ENCODE results near the gene ANKFN1. TPM values are rescaled to one million over a fixed set of nuclear protein-coding genes. Genes with fewer than 3 reads are reported as not detected.

The ANKFN1 gene
- total and polyA plus RNA-seq, 11 donors: not detected

GRCh38 chr17:56347639-56348038 lies 194.4 kb downstream of the ANKFN1 start:
- intact Hi-C loops (cut with DNase I): no loop called here
- no peak for TF ChIP-seq POLR2A (IDR thresholded peaks at IDR 0.05)
- no peak for TF ChIP-seq CTCF (IDR thresholded peaks at IDR 0.05)
- no peak overlapping the region for H3K4me3 ChIP-seq
- DNase-seq: no peak
- no peaks in the 10 kb centered on the region for H3K4me1 ChIP-seq
- H3K9me3 ChIP-seq: peaks cover 0 to 27% (median 0%) of the 10 kb centered on the region in 12 donors
- H3K27ac ChIP-seq: no peak overlapping the region
- 45 to 68% (median 47%) methylated on average over 1 of the region's 1 CpG for WGBS, 4 donors
- no peak for ATAC-seq
- H3K27me3 ChIP-seq: no peaks in the 10 kb centered on the region
- H3K36me3 ChIP-seq: no peaks in the 10 kb centered on the region

GRCh38 chr17:56350592-56350991 lies 197.3 kb downstream of the ANKFN1 start:
- ATAC-seq (no peak), DNase-seq (no peak)
- Histone ChIP-seq H3K9me3 (peaks cover 0 to 11% (median 0%) of the 10 kb centered on the region in 12 donors), H3K4me1 (no peaks in the 10 kb centered on the region), H3K4me3 (no peak overlapping the region), H3K27me3 (no peaks in the 10 kb centered on the region), H3K36me3 (no peaks in the 10 kb centered on the region), H3K27ac (no peak overlapping the region)
- 80 to 89% (median 87%) methylated on average over 8 of the region's 8 CpGs for WGBS, 4 donors
- intact Hi-C loops (cut with DNase I): no loop called here
- TF ChIP-seq POLR2A (IDR thresholded peaks at IDR 0.05) (no peak), CTCF (IDR thresholded peaks at IDR 0.05) (no peak)

GRCh38 chr17:56351675-56352074 lies 198.4 kb downstream of the ANKFN1 start:
- WGBS, 4 donors: 70 to 77% (median 73%) methylated on average over 5 of the region's 5 CpGs
- intact Hi-C loops (cut with DNase I): no loop called here
- no peak overlapping the region for H3K27ac ChIP-seq
- DNase-seq (no peak), ATAC-seq (no peak)
- H3K27me3 ChIP-seq: no peaks in the 10 kb centered on the region
- H3K36me3 ChIP-seq: no peaks in the 10 kb centered on the region
- H3K4me3 ChIP-seq: no peak overlapping the region
- H3K4me1 ChIP-seq: no peaks in the 10 kb centered on the region
- H3K9me3 ChIP-seq: peaks cover 0 to 1% (median 0%) of the 10 kb centered on the region in 12 donors
- TF ChIP-seq CTCF (IDR thresholded peaks at IDR 0.05): no peak
- TF ChIP-seq POLR2A (IDR thresholded peaks at IDR 0.05): no peak

- no peak for ATAC-seq
- Histone ChIP-seq H3K27me3 (no peaks in the 10 kb centered on the region), H3K36me3 (no peaks in the 10 kb centered on the region), H3K27ac (no peak overlapping the region), H3K4me3 (no peak overlapping the region), H3K4me1 (no peaks in the 10 kb centered on the region), H3K9me3 (peaks cover 0 to 4% (median 0%) of the 10 kb centered on the region in 12 donors)
- 75 to 84% (median 82%) methylated on average over 3 of the region's 3 CpGs for WGBS, 4 donors
- DNase-seq: no peak
- intact Hi-C loops (cut with DNase I): no loop called here
- TF ChIP-seq POLR2A (IDR thresholded peaks at IDR 0.05): no peak
- TF ChIP-seq CTCF (IDR thresholded peaks at IDR 0.05): no peak
Measured at GRCh38 chr17:56358651-56359050, 205.4 kb downstream of the ANKFN1 start.
